LNCAP (cell line): Measurements from ENCODE around the gene ADARB2.

ENCODE experiments used
- CTCF ChIP-seq: fragments of 450-650 bp; IDR thresholded peaks from 2 replicates; pipeline ENCODE4 v1.5.1; 2017; ENCODE audit warnings: mild to moderate bottlenecking

ADARB2 gene

GRCh38 chr10:1652151-1652550, 85.2 kb downstream of the ADARB2 start:
- TF ChIP-seq CTCF: no peak

DNA sequence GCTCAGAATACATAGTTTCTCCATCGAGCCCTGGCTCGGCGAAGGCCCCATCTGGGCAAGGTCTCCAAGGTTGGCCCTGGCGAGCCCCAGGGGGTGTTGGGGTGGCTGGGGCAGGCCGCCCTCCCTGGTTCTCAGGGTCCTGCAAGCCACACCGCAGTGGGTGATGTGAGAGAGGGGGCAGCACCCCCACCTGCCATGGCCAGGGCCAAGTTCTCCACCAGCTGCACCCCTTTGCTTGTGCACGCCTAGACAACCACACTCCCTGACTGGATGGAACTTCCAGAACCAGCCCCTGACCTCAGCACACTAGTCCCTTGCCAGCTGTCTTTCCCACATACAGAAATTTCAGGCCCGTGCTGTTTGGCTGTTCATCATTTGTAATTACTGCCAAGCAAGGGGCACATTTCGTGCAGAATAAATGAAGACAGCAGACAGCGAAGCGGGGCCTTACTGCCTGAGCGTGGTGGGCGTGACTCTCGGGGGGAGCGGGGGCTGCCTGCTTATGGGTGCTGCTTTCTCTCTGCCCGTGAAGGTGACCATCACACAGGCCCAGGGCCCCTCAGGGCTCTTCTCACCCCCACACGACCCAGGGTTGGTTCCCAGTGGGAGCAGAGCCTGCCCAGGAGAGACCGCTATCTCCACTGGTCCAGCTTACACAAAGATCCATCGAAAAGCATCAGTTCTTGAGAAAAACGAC, 85.9 kb downstream of the ADARB2 start:
- no peak for TF ChIP-seq CTCF

GRCh38 chr10:1650542-1651269, 86.6 kb downstream of the ADARB2 start:
- TF ChIP-seq CTCF: no peak

DNA sequence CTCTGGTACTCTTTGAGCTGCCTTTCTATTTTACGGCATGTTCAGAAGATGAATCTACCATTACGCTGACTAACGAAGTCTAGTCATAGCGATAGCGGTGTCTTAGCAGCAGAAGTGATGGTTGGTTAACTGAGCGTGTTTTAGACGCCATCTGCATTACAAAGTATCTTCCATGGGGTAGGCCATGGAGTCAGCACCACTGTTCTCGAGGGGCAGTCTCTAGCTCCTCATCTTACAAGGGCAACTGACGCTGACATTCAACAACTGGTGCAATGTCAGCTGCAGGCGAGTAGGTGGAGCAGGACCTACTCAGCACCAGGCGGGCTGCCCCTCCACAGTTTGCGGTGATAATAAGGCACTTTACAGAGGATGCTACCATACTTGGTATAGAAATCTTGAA, 88.7 kb downstream of the ADARB2 start:
- TF ChIP-seq CTCF: no peak

DNA sequence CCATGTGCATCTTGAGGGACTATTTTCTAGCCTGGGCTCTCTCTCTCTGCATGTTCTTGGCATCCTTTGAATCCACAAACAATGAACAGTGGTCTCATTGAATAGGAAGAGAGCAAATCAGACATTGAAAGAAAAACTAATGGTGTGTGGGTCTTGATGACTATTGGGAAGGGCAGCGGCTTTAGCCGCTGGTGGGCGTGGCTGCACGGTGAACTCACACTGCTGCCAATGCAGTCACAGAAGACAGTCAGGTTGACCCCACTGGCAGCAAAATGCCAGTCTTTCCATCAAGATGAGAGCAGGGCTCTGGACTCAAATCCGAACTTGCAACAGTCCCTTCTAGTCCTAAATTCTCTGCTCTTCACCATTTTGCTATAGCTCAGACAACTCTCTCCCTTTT, 91.0 kb downstream of the ADARB2 start:
- TF ChIP-seq CTCF: no peak

GRCh38 chr10:1645896-1646295, 91.4 kb downstream of the ADARB2 start:
- no peak for TF ChIP-seq CTCF

DNA sequence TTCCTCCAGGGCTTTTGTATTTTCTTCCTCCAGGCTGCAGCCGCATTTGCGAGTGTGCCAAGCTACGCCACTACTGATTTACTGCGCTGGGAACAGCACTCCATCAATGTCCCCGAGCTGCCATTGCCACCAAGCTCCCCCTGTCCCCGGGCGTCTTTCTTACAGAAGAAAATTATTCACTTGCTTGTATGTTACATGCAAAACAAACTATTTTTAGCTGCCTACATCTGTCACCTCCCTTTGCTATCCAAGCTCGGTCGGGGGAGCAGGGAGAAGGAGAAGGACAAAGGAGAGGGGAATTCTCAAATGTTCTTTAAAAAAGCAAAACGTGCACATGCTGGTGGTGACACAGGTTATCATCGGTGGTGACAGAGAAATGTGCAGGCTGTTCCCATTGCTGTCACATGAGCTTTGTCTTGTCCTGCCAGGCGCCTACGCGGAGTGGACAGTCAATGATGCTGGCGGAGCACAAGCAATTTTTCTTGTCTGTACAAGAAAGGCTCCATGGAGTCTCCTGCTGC, 93.1 kb downstream of the ADARB2 start:
- no peak for TF ChIP-seq CTCF
